Memory B cell (primary cell): ENCODE measurements around the gene DISC1.
"Not testable (repeated sequence)": the region's sequence is repeated elsewhere in the genome, so short reads cannot be mapped to it uniquely, and the experiment has no call there.

Source experiments
- ATAC-seq: fragments of 150-1000 bp; cut with Tn5 transposase; 2 replicates; pipeline ENCODE4 v1.10.0; 2021; ENCODE audit warnings: low read depth, mild to moderate bottlenecking, moderate library complexity
- DNase-seq, 2 donors: peaks; one replicate each; pipeline ENCODE4 v3.0.0; 2022; ENCODE audit warnings: low spot score in 2 of 2
- H3K27ac Mint-ChIP-seq: one replicate; pipeline ENCODE4 v1.8.0; 2022; ENCODE audit warnings: mild to moderate bottlenecking, moderate library complexity, mixed read lengths
- H3K27me3 Mint-ChIP-seq: one replicate; pipeline ENCODE4 v1.8.0; 2022; ENCODE audit warnings: mixed read lengths
- H3K36me3 Mint-ChIP-seq: one replicate; pipeline ENCODE4 v1.8.0; 2022; ENCODE audit warnings: mild to moderate bottlenecking, mixed read lengths
- H3K4me1 Mint-ChIP-seq: one replicate; pipeline ENCODE4 v1.8.0; 2022; ENCODE audit warnings: mixed read lengths
- H3K4me3 Mint-ChIP-seq: one replicate; pipeline ENCODE4 v1.8.0; 2022; ENCODE audit warnings: mild to moderate bottlenecking, moderate library complexity, mixed read lengths
- H3K9me3 Mint-ChIP-seq: one replicate; pipeline ENCODE4 v1.8.0; 2022; ENCODE audit warnings: mixed read lengths

Gene DISC1

GRCh38 chr1:231613419-231614349, 12.9 kb upstream of the DISC1 start:
- peaks cover 7% of the 10 kb centered on the region for H3K27me3 Mint-ChIP-seq
- peaks cover 49% of the 10 kb centered on the region for H3K4me1 Mint-ChIP-seq
- ATAC-seq (no peak), DNase-seq (no peak)
- H3K4me3 Mint-ChIP-seq: peak overlapping the region; percentile 68
- H3K36me3 Mint-ChIP-seq: peaks cover 8% of the 10 kb centered on the region
- H3K9me3 Mint-ChIP-seq: no peaks in the 10 kb centered on the region
- H3K27ac Mint-ChIP-seq: no peak overlapping the region

- Mint-ChIP-seq H3K27ac (no peak overlapping the region), H3K36me3 (peaks cover 3% of the 10 kb centered on the region), H3K9me3 (no peaks in the 10 kb centered on the region), H3K4me3 (no peak overlapping the region), H3K27me3 (peaks cover 7% of the 10 kb centered on the region), H3K4me1 (peaks cover 36% of the 10 kb centered on the region)
- ATAC-seq: no peak
- no peak for DNase-seq
Observed at GRCh38 chr1:231616667-231617066, 9.9 kb upstream of the DISC1 start.

GRCh38 chr1:231618609-231619256, 7.9 kb upstream of the DISC1 start:
- H3K27me3 Mint-ChIP-seq: peaks cover 14% of the 10 kb centered on the region
- peaks cover 3% of the 10 kb centered on the region for H3K36me3 Mint-ChIP-seq
- ATAC-seq (no peak), DNase-seq (no peak)
- H3K27ac Mint-ChIP-seq: no peak overlapping the region
- H3K9me3 Mint-ChIP-seq: no peaks in the 10 kb centered on the region
- H3K4me1 Mint-ChIP-seq: peaks cover 17% of the 10 kb centered on the region
- H3K4me3 Mint-ChIP-seq: no peak overlapping the region

GRCh38 chr1:231619257-231619634, 7.3 kb upstream of the DISC1 start:
- H3K4me1 Mint-ChIP-seq: peaks cover 12% of the 10 kb centered on the region
- peaks cover 3% of the 10 kb centered on the region for H3K36me3 Mint-ChIP-seq
- no peaks in the 10 kb centered on the region for H3K9me3 Mint-ChIP-seq
- peaks cover 15% of the 10 kb centered on the region for H3K27me3 Mint-ChIP-seq
- ATAC-seq: no peak
- no peak for DNase-seq
- H3K27ac Mint-ChIP-seq: no peak overlapping the region
- no peak overlapping the region for H3K4me3 Mint-ChIP-seq

- H3K4me3 Mint-ChIP-seq: peak overlapping the region; percentile 45
Observed at GRCh38 chr1:231625042-231625441, 1.5 kb upstream of the DISC1 start.

GRCh38 chr1:231625975-231626534, 535 bp upstream of the DISC1 start:
- H3K4me1 Mint-ChIP-seq: peaks cover 14% of the 10 kb centered on the region
- no peaks in the 10 kb centered on the region for H3K9me3 Mint-ChIP-seq
- no peak for ATAC-seq
- H3K27ac Mint-ChIP-seq: peak overlapping the region; percentile 80
- H3K27me3 Mint-ChIP-seq: peaks cover 9% of the 10 kb centered on the region
- DNase-seq: no peak
- peak overlapping the region; percentile 93 for H3K4me3 Mint-ChIP-seq
- H3K36me3 Mint-ChIP-seq: no peaks in the 10 kb centered on the region

More at GRCh38 chr1:231625042-231625441, 1.5 kb upstream of the DISC1 start:
- Mint-ChIP-seq H3K27me3 (peaks cover 13% of the 10 kb centered on the region), H3K4me1 (peaks cover 12% of the 10 kb centered on the region)
- H3K36me3 Mint-ChIP-seq, DNase-seq, H3K27ac Mint-ChIP-seq, ATAC-seq, H3K9me3 Mint-ChIP-seq: not testable (repeated sequence)

GRCh38 chr1:231626951-231627614, 493 bp downstream of the DISC1 start:
- ATAC-seq (peak; percentile 74), DNase-seq (peak; percentile 29 to 42)
- peak overlapping the region; percentile 93 for H3K4me3 Mint-ChIP-seq
- no peaks in the 10 kb centered on the region for H3K9me3 Mint-ChIP-seq
- peak overlapping the region; percentile 80 for H3K27ac Mint-ChIP-seq
- no peaks in the 10 kb centered on the region for H3K36me3 Mint-ChIP-seq
- peaks cover 8% of the 10 kb centered on the region for H3K27me3 Mint-ChIP-seq
- H3K4me1 Mint-ChIP-seq: peaks cover 14% of the 10 kb centered on the region

- peak overlapping the region; percentile 54 for H3K27ac Mint-ChIP-seq
- no peak overlapping the region for H3K4me3 Mint-ChIP-seq
- H3K9me3 Mint-ChIP-seq: no peaks in the 10 kb centered on the region
- DNase-seq: no peak
- H3K36me3 Mint-ChIP-seq: no peaks in the 10 kb centered on the region
- ATAC-seq: no peak
- H3K27me3 Mint-ChIP-seq: peaks cover 4% of the 10 kb centered on the region
- H3K4me1 Mint-ChIP-seq: peaks cover 14% of the 10 kb centered on the region
Observed at GRCh38 chr1:231628207-231628876, 1.8 kb downstream of the DISC1 start.

GRCh38 chr1:231629132-231629531, 2.5 kb downstream of the DISC1 start:
- ATAC-seq (no peak), DNase-seq (no peak)
- Mint-ChIP-seq H3K27ac (no peak overlapping the region), H3K36me3 (no peaks in the 10 kb centered on the region), H3K4me3 (no peak overlapping the region), H3K27me3 (no peaks in the 10 kb centered on the region), H3K4me1 (peaks cover 14% of the 10 kb centered on the region), H3K9me3 (no peaks in the 10 kb centered on the region)

- DNase-seq (no peak), ATAC-seq (no peak)
- no peaks in the 10 kb centered on the region for H3K27me3 Mint-ChIP-seq
- H3K9me3 Mint-ChIP-seq: no peaks in the 10 kb centered on the region
- peaks cover 14% of the 10 kb centered on the region for H3K4me1 Mint-ChIP-seq
- H3K4me3 Mint-ChIP-seq: no peak overlapping the region
- no peaks in the 10 kb centered on the region for H3K36me3 Mint-ChIP-seq
- H3K27ac Mint-ChIP-seq: no peak overlapping the region
Observed at GRCh38 chr1:231630558-231631205, 4.1 kb downstream of the DISC1 start.

- DNase-seq (no peak), ATAC-seq (no peak)
- Mint-ChIP-seq H3K27ac (no peak overlapping the region), H3K36me3 (peaks cover 1% of the 10 kb centered on the region), H3K9me3 (no peaks in the 10 kb centered on the region), H3K4me1 (peaks cover 8% of the 10 kb centered on the region), H3K27me3 (no peaks in the 10 kb centered on the region), H3K4me3 (no peak overlapping the region)
Observed at GRCh38 chr1:231631717-231632116, 5.1 kb downstream of the DISC1 start.

- ATAC-seq (no peak), DNase-seq (no peak)
- Mint-ChIP-seq H3K27me3 (no peaks in the 10 kb centered on the region), H3K36me3 (peaks cover 1% of the 10 kb centered on the region), H3K4me3 (no peak overlapping the region), H3K4me1 (peaks cover 8% of the 10 kb centered on the region), H3K9me3 (no peaks in the 10 kb centered on the region), H3K27ac (no peak overlapping the region)
Observed at GRCh38 chr1:231632119-231632518, 5.5 kb downstream of the DISC1 start.

- Mint-ChIP-seq H3K36me3 (peaks cover 4% of the 10 kb centered on the region), H3K4me1 (peaks cover 7% of the 10 kb centered on the region), H3K27ac (no peak overlapping the region), H3K27me3 (no peaks in the 10 kb centered on the region), H3K9me3 (no peaks in the 10 kb centered on the region), H3K4me3 (no peak overlapping the region)
- DNase-seq (no peak), ATAC-seq (no peak)
Observed at GRCh38 chr1:231634323-231635013, 7.9 kb downstream of the DISC1 start.
